ENCODE results near the gene LACTBL1. TPM values are rescaled to one million over a fixed set of nuclear protein-coding genes. Genes with fewer than 3 reads are reported as not detected.

The LACTBL1 gene
- total RNA-seq, 1 experiment from 2014 or later = 0.28 TPM

DNA sequence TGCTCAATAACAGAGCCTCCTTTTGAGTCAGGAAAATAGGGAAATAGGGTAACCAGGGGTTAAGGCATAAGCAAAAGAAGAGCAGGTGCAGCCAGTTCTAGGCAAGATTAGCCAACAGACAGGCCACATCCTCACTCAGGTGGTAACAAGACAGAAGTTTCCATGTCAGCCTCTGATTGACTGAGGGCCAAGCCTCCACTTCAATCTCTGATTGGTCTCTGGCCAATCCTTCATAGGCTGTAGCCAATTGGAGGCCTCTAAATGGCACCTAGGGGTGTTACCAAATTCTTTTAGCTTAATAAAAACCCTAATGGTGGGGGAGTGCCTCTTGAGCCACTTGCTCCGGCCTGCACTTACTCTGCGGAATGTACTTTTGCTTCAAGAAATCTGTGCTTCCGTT, 37.2 kb downstream of the LACTBL1 start:
- no peaks in the 10 kb centered on the region for H3K9me3 ChIP-seq (ENCODE audit: insufficient read depth, low read depth)
- no peaks in the 10 kb centered on the region for H3K4me1 ChIP-seq (replicated peaks; ENCODE audit: insufficient read depth)
- BruUV-seq (replicated peaks) = no TSS peak
- H2AFZ ChIP-seq = no peak overlapping the region
- no peak for DNase-seq
- no peak for TF ChIP-seq EZH2 (IDR thresholded peaks at IDR 0.05; ENCODE audit: low read depth)
- TF ChIP-seq, protein P1, sequence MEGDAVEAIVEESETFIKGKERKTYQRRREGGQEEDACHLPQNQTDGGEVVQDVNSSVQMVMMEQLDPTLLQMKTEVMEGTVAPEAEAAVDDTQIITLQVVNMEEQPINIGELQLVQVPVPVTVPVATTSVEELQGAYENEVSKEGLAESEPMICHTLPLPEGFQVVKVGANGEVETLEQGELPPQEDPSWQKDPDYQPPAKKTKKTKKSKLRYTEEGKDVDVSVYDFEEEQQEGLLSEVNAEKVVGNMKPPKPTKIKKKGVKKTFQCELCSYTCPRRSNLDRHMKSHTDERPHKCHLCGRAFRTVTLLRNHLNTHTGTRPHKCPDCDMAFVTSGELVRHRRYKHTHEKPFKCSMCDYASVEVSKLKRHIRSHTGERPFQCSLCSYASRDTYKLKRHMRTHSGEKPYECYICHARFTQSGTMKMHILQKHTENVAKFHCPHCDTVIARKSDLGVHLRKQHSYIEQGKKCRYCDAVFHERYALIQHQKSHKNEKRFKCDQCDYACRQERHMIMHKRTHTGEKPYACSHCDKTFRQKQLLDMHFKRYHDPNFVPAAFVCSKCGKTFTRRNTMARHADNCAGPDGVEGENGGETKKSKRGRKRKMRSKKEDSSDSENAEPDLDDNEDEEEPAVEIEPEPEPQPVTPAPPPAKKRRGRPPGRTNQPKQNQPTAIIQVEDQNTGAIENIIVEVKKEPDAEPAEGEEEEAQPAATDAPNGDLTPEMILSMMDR (conservative IDR thresholded peaks at IDR 0.05) = no peak
- intact Hi-C loops (cut with micrococcal nuclease; ENCODE audit: unreplicated experiment) = no loop called here
- H4K20me1 ChIP-seq (ENCODE audit: insufficient read depth) = no peaks in the 10 kb centered on the region
- no peaks in the 10 kb centered on the region for H3K79me2 ChIP-seq (ENCODE audit: low read depth)
- no peak overlapping the region for H3K4me3 ChIP-seq
- CTCF ChIA-PET = no interaction called here
- H3K36me3 ChIP-seq (ENCODE audit: low read depth) = no peaks in the 10 kb centered on the region
- H3K4me2 ChIP-seq = no peak overlapping the region
- no peaks in the 10 kb centered on the region for H3K9me2 ChIP-seq (ENCODE audit: insufficient read depth)
- POLR2A ChIA-PET (ENCODE audit: unreplicated experiment) = no interaction called here
- H3K27me3 ChIP-seq (ENCODE audit: insufficient read depth, low read depth) = no peaks in the 10 kb centered on the region
- no peak overlapping the region for H3K27ac ChIP-seq
- no peaks in the 10 kb centered on the region for H3F3A ChIP-seq (ENCODE audit: insufficient read depth, low read depth)

DNA sequence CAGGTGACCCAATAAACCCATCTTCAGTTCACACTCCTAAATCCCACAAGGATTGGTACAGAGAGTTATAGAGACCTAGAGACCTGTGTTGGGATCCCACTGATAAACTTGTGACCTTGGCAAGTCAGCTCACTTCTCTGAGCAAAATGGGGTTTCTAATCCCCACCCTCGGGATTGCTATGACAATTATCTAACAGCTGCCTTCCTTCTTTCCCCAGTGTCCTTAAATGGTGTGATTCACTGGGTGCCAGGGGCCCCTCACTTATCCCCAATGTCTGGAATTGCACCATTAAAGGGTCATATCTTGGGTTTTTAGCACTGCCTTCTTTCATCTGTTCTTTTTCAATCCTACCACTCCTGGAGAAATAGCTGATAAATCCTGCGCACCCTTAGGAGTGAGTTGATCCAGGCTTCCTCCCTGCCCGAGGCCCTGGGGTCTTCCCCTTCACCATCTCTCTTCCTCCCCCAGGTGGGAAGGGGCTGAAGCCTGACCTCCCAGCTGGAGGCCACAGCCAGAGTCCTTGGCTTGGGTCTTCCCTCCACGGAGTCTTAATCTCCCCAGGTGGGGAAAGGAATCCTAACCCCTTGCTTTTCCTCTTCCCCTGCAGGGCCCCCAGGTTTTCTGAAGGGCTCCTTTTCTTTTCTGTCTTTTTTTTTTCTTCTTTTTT, 39.7 kb downstream of the LACTBL1 start:
- Histone ChIP-seq H3K27me3 (ENCODE audit: insufficient read depth, low read depth) (no peaks in the 10 kb centered on the region), H3K4me3 (no peak overlapping the region), H3F3A (ENCODE audit: insufficient read depth, low read depth) (no peaks in the 10 kb centered on the region), H3K4me1 (replicated peaks; ENCODE audit: insufficient read depth) (no peaks in the 10 kb centered on the region), H3K79me2 (ENCODE audit: low read depth) (no peaks in the 10 kb centered on the region), H3K36me3 (ENCODE audit: low read depth) (no peaks in the 10 kb centered on the region), H4K20me1 (ENCODE audit: insufficient read depth) (no peaks in the 10 kb centered on the region), H3K4me2 (no peak overlapping the region), H3K9me2 (ENCODE audit: insufficient read depth) (no peaks in the 10 kb centered on the region), H2AFZ (no peak overlapping the region), H3K9me3 (ENCODE audit: insufficient read depth, low read depth) (no peaks in the 10 kb centered on the region), H3K27ac (no peak overlapping the region)
- TF ChIP-seq EZH2 (IDR thresholded peaks at IDR 0.05; ENCODE audit: low read depth) = no peak
- TF ChIP-seq, protein P1 (conservative IDR thresholded peaks at IDR 0.05) = no peak
- intact Hi-C loops (cut with micrococcal nuclease; ENCODE audit: unreplicated experiment) = no loop called here
- ChIA-PET CTCF (interaction anchor here (0.7 kb wide), 2 partner anchors 526 to 1277 kb away, joined by 4 to 17 read pairs; no protein-coding TSS in a partner anchor), POLR2A (ENCODE audit: unreplicated experiment) (interaction anchor here (0.7 kb wide), 1 partner anchor 500 kb away, joined by 11 read pairs; no protein-coding TSS in a partner anchor)
- no TSS peak for BruUV-seq (replicated peaks)
- DNase-seq = no peak

DNA sequence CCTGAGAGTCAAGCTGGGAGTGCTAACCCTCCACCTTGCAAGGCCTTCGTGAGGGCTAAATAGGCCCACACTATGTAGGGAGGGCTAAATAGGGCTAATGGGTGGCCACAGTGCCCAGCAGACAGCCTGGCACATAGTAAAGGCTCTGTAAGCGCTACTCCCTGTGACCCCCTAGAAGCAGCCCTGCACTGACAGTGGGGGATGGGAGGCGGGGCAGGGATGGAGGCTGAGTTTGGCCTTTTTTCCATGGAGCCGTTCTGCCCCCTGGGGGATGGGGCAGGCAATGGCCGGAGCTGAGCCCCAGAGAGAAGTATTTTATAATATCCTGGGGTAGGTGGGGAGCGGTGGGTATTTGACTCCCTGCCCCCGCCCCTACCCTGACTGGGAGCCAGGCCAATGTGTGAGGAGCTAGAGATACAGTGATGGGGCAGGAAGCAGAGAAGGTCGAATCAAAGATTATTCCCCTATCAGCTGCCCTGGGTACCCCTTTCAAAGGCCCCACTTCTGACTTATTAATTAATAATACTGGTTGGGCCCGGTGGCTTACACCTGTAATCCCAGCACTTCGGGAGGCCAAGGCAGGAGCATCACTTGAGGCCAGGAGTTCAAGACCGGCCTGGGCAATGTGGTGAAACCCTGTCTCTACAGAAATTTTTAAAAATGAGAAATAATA, 42.3 kb downstream of the LACTBL1 start:
- no peaks in the 10 kb centered on the region for H3K4me1 ChIP-seq (replicated peaks; ENCODE audit: insufficient read depth)
- no peaks in the 10 kb centered on the region for H3K36me3 ChIP-seq (ENCODE audit: low read depth)
- H3K27ac ChIP-seq = no peak overlapping the region
- no peak overlapping the region for H2AFZ ChIP-seq
- POLR2A ChIA-PET (ENCODE audit: unreplicated experiment) = no interaction called here
- no peaks in the 10 kb centered on the region for H3F3A ChIP-seq (ENCODE audit: insufficient read depth, low read depth)
- TF ChIP-seq EZH2 (IDR thresholded peaks at IDR 0.05; ENCODE audit: low read depth) = no peak
- TF ChIP-seq, protein P1 (conservative IDR thresholded peaks at IDR 0.05) = peak; percentile 80
- intact Hi-C loops (cut with micrococcal nuclease; ENCODE audit: unreplicated experiment) = loop anchor here (1.0 to 2.0 kb wide), 2 partner anchors 256 to 266 kb away; no protein-coding TSS in a partner anchor
- no peaks in the 10 kb centered on the region for H3K9me3 ChIP-seq (ENCODE audit: insufficient read depth, low read depth)
- no peaks in the 10 kb centered on the region for H3K9me2 ChIP-seq (ENCODE audit: insufficient read depth)
- H4K20me1 ChIP-seq (ENCODE audit: insufficient read depth) = no peaks in the 10 kb centered on the region
- BruUV-seq (replicated peaks) = no TSS peak
- H3K27me3 ChIP-seq (ENCODE audit: insufficient read depth, low read depth) = no peaks in the 10 kb centered on the region
- CTCF ChIA-PET = interaction anchor here (0.6 to 1.1 kb wide), 5 partner anchors 11 to 510 kb away, joined by 3 to 6 read pairs (median 3); no protein-coding TSS in a partner anchor
- H3K79me2 ChIP-seq (ENCODE audit: low read depth) = no peaks in the 10 kb centered on the region
- H3K4me3 ChIP-seq = no peak overlapping the region
- DNase-seq = peak in 1 of 2 experiments; percentile 60
- no peak overlapping the region for H3K4me2 ChIP-seq
